ENCODE results near the gene ZBTB7C.

Gene ZBTB7C

DNA sequence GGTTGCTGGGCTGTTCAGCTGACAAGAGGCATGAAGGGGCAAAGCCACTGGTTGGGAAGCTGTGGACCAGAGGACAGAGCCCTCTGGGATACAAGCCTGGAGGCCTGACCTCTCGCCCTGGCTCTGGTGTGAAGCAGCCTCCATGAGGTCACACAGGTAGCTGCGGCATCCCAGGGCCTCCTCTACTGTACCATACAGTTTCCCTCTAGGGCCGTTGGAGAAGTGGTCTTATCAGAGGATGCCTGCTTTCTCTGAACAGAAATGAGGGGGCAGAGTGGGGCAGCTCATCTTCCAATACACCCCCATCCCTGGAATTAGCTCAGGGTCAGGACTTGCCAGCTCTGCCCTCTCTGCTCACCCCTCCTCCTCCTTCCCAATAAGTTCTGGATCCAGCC lies 343.6 kb downstream of the ZBTB7C start:
- H3K9me2 ChIP-seq (replicated peaks; ENCODE audit: low read depth, low read length) = no peaks in the 10 kb centered on the region
- H2AFZ ChIP-seq (ENCODE audit: low read length) = no peak overlapping the region
- no peaks in the 10 kb centered on the region for H4K20me1 ChIP-seq (ENCODE audit: insufficient read depth, low read length, poor library complexity, severe bottlenecking)
- H3K79me2 ChIP-seq (ENCODE audit: insufficient read depth, low read length) = no peaks in the 10 kb centered on the region
- H3K9me3 ChIP-seq (ENCODE audit: insufficient read depth, low read depth, low read length) = no peaks in the 10 kb centered on the region
- H3F3A ChIP-seq (ENCODE audit: low read depth) = no peaks in the 10 kb centered on the region
- no peaks in the 10 kb centered on the region for H3K27me3 ChIP-seq (ENCODE audit: insufficient read depth, low read length, poor library complexity, severe bottlenecking)
- TF ChIP-seq EZH2phosphoT487 (IDR thresholded peaks at IDR 0.05; ENCODE audit: borderline replicate concordance) = no peak
- TF ChIP-seq, protein P1, sequence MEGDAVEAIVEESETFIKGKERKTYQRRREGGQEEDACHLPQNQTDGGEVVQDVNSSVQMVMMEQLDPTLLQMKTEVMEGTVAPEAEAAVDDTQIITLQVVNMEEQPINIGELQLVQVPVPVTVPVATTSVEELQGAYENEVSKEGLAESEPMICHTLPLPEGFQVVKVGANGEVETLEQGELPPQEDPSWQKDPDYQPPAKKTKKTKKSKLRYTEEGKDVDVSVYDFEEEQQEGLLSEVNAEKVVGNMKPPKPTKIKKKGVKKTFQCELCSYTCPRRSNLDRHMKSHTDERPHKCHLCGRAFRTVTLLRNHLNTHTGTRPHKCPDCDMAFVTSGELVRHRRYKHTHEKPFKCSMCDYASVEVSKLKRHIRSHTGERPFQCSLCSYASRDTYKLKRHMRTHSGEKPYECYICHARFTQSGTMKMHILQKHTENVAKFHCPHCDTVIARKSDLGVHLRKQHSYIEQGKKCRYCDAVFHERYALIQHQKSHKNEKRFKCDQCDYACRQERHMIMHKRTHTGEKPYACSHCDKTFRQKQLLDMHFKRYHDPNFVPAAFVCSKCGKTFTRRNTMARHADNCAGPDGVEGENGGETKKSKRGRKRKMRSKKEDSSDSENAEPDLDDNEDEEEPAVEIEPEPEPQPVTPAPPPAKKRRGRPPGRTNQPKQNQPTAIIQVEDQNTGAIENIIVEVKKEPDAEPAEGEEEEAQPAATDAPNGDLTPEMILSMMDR (conservative IDR thresholded peaks at IDR 0.05; ENCODE audit: low read length) = no peak
- no peak overlapping the region for H3K9ac ChIP-seq (ENCODE audit: low read depth, low read length, poor library complexity, severe bottlenecking)
- H3K4me3 ChIP-seq (ENCODE audit: low read length, poor library complexity, severe bottlenecking) = no peak overlapping the region
- no peaks in the 10 kb centered on the region for H3K4me1 ChIP-seq (ENCODE audit: insufficient read depth, low read length, poor library complexity, severe bottlenecking)
- H3K4me2 ChIP-seq (ENCODE audit: low read depth, low read length, poor library complexity, severe bottlenecking) = no peak overlapping the region
- H3K36me3 ChIP-seq (ENCODE audit: insufficient read depth, low read length) = no peaks in the 10 kb centered on the region

- Histone ChIP-seq H3K9ac (ENCODE audit: low read depth, low read length, poor library complexity, severe bottlenecking) (no peak overlapping the region), H3K79me2 (ENCODE audit: insufficient read depth, low read length) (no peaks in the 10 kb centered on the region), H3K27me3 (ENCODE audit: insufficient read depth, low read length, poor library complexity, severe bottlenecking) (no peaks in the 10 kb centered on the region), H3K9me3 (ENCODE audit: insufficient read depth, low read depth, low read length) (no peaks in the 10 kb centered on the region), H3K9me2 (replicated peaks; ENCODE audit: low read depth, low read length) (no peaks in the 10 kb centered on the region), H3F3A (ENCODE audit: low read depth) (no peaks in the 10 kb centered on the region), H4K20me1 (ENCODE audit: insufficient read depth, low read length, poor library complexity, severe bottlenecking) (no peaks in the 10 kb centered on the region), H2AFZ (ENCODE audit: low read length) (no peak overlapping the region), H3K4me1 (ENCODE audit: insufficient read depth, low read length, poor library complexity, severe bottlenecking) (no peaks in the 10 kb centered on the region), H3K36me3 (ENCODE audit: insufficient read depth, low read length) (no peaks in the 10 kb centered on the region), H3K4me2 (ENCODE audit: low read depth, low read length, poor library complexity, severe bottlenecking) (no peak overlapping the region), H3K4me3 (ENCODE audit: low read length, poor library complexity, severe bottlenecking) (no peak overlapping the region)
- TF ChIP-seq EZH2phosphoT487 (IDR thresholded peaks at IDR 0.05; ENCODE audit: borderline replicate concordance) = no peak
- TF ChIP-seq, protein P1 (conservative IDR thresholded peaks at IDR 0.05; ENCODE audit: low read length) = no peak
These were observed 344.1 kb downstream of the ZBTB7C start for GRCh38 chr18:48064978-48065600.

- no peak overlapping the region for H3K4me3 ChIP-seq (ENCODE audit: low read length, poor library complexity, severe bottlenecking)
- H3K79me2 ChIP-seq (ENCODE audit: insufficient read depth, low read length) = no peaks in the 10 kb centered on the region
- H3K4me2 ChIP-seq (ENCODE audit: low read depth, low read length, poor library complexity, severe bottlenecking) = no peak overlapping the region
- no peaks in the 10 kb centered on the region for H4K20me1 ChIP-seq (ENCODE audit: insufficient read depth, low read length, poor library complexity, severe bottlenecking)
- H3K9me2 ChIP-seq (replicated peaks; ENCODE audit: low read depth, low read length) = no peaks in the 10 kb centered on the region
- H3K4me1 ChIP-seq (ENCODE audit: insufficient read depth, low read length, poor library complexity, severe bottlenecking) = no peaks in the 10 kb centered on the region
- TF ChIP-seq, protein P1 (conservative IDR thresholded peaks at IDR 0.05; ENCODE audit: low read length) = no peak
- no peak for TF ChIP-seq EZH2phosphoT487 (IDR thresholded peaks at IDR 0.05; ENCODE audit: borderline replicate concordance)
- H3K27me3 ChIP-seq (ENCODE audit: insufficient read depth, low read length, poor library complexity, severe bottlenecking) = no peaks in the 10 kb centered on the region
- H2AFZ ChIP-seq (ENCODE audit: low read length) = no peak overlapping the region
- H3K9ac ChIP-seq (ENCODE audit: low read depth, low read length, poor library complexity, severe bottlenecking) = no peak overlapping the region
- no peaks in the 10 kb centered on the region for H3F3A ChIP-seq (ENCODE audit: low read depth)
- no peaks in the 10 kb centered on the region for H3K36me3 ChIP-seq (ENCODE audit: insufficient read depth, low read length)
- no peaks in the 10 kb centered on the region for H3K9me3 ChIP-seq (ENCODE audit: insufficient read depth, low read depth, low read length)
These were observed 347.2 kb downstream of the ZBTB7C start for GRCh38 chr18:48061781-48062570.

Data from Loucy (cell line).